HG03095 (cell line): Measurements from ENCODE around the gene USP5.
"Not testable (repeated sequence)": the region's sequence is repeated elsewhere in the genome, so short reads cannot be mapped to it uniquely, and the experiment has no call there.

Experiments used
- ATAC-seq: cut with Tn5 transposase; IDR thresholded peaks from one replicate; pipeline ENCODE4 v1.9.1; 2021; ENCODE audit warnings: moderate library complexity; ENCODE audit not compliant: unreplicated experiment

The USP5 gene

GRCh38 chr12:6863033-6863432 is 11.1 kb downstream of the USP5 start:
- ATAC-seq: no peak

GRCh38 chr12:6863586-6864321 is 11.8 kb downstream of the USP5 start:
- ATAC-seq: no peak

GRCh38 chr12:6865307-6865706 is 13.4 kb downstream of the USP5 start:
- not testable (repeated sequence) for ATAC-seq

GRCh38 chr12:6866163-6866919 is 14.4 kb downstream of the USP5 start:
- no peak for ATAC-seq

- ATAC-seq: peak; percentile 7
Measured at GRCh38 chr12:6866920-6867412, 15.0 kb downstream of the USP5 start.

- ATAC-seq: peak; percentile 47
Measured at GRCh38 chr12:6867413-6868210, 15.7 kb downstream of the USP5 start, which contains the start of gene TPI1. Gene TPI1, plus strand, starts transcription at chr12:6867531. Its CDS starts 36 bp downstream, at chr12:6867567.

GRCh38 chr12:6868211-6869048 is 16.5 kb downstream of the USP5 start:
- no peak for ATAC-seq

- no peak for ATAC-seq
Measured at GRCh38 chr12:6869049-6870021, 17.4 kb downstream of the USP5 start.

- ATAC-seq: not testable (repeated sequence)
Measured at GRCh38 chr12:6870304-6870703, 18.4 kb downstream of the USP5 start.

- ATAC-seq: no peak
Measured at GRCh38 chr12:6871052-6871957, 19.4 kb downstream of the USP5 start.

- ATAC-seq: peak; percentile 31
Measured at GRCh38 chr12:6872073-6873048, 20.4 kb downstream of the USP5 start.

- peak; percentile 74 for ATAC-seq
Measured at GRCh38 chr12:6873094-6874014, 21.4 kb downstream of the USP5 start, which contains the start of gene SPSB2. Gene SPSB2, minus strand, starts transcription at chr12:6873303. Its CDS starts 402 bp downstream, at chr12:6872901.

- not testable (repeated sequence) for ATAC-seq
Measured at GRCh38 chr12:6874015-6874368, 22.0 kb downstream of the USP5 start.

- ATAC-seq: not testable (repeated sequence)
Measured at GRCh38 chr12:6879824-6880223, 27.9 kb downstream of the USP5 start.

- ATAC-seq: no peak
Measured at GRCh38 chr12:6883252-6883651, 31.3 kb downstream of the USP5 start.

GRCh38 chr12:6883683-6884082 is 31.7 kb downstream of the USP5 start:
- ATAC-seq: no peak
